ENCODE data around the gene SETD7.
"Not testable (repeated sequence)": the region's sequence is repeated elsewhere in the genome, so short reads cannot be mapped to it uniquely, and the experiment has no call there.

Gene SETD7

GRCh38 chr4:139506774-139507173 is 49.2 kb downstream of the SETD7 start:
- DNase-seq = no peak

- no peak for DNase-seq
Measured at GRCh38 chr4:139503622-139504166, 52.3 kb downstream of the SETD7 start.

GRCh38 chr4:139501927-139502899 is 53.8 kb downstream of the SETD7 start:
- no peak for DNase-seq

- no peak for DNase-seq
Measured at GRCh38 chr4:139501527-139501926, 54.5 kb downstream of the SETD7 start.

GRCh38 chr4:139501117-139501516 is 54.9 kb downstream of the SETD7 start:
- DNase-seq = no peak

GRCh38 chr4:139499186-139499585 is 56.8 kb downstream of the SETD7 start:
- no peak for DNase-seq

- DNase-seq = no peak
Measured at GRCh38 chr4:139493176-139493575, 62.8 kb downstream of the SETD7 start.

- DNase-seq = no peak
Measured at GRCh38 chr4:139492429-139492828, 63.6 kb downstream of the SETD7 start.

GRCh38 chr4:139489638-139490037 is 66.4 kb downstream of the SETD7 start:
- DNase-seq = no peak

- DNase-seq = no peak
Measured at GRCh38 chr4:139488442-139488841, 67.6 kb downstream of the SETD7 start.

- no peak for DNase-seq
Measured at GRCh38 chr4:139484783-139485311, 71.2 kb downstream of the SETD7 start.

GRCh38 chr4:139483000-139483399 is 73.0 kb downstream of the SETD7 start:
- no peak for DNase-seq

- no peak for DNase-seq
Measured at GRCh38 chr4:139481465-139481864, 74.6 kb downstream of the SETD7 start.

GRCh38 chr4:139476363-139476762 is 79.7 kb downstream of the SETD7 start:
- no peak for DNase-seq

- no peak for DNase-seq
Measured at GRCh38 chr4:139472852-139473251, 83.2 kb downstream of the SETD7 start.

- no peak for DNase-seq
Measured at GRCh38 chr4:139470997-139471665, 84.9 kb downstream of the SETD7 start.

GRCh38 chr4:139470295-139470694 is 85.7 kb downstream of the SETD7 start:
- DNase-seq = no peak

GRCh38 chr4:139469869-139470268 is 86.2 kb downstream of the SETD7 start:
- DNase-seq = no peak

GRCh38 chr4:139469216-139469615 is 86.8 kb downstream of the SETD7 start:
- no peak for DNase-seq

- not testable (repeated sequence) for DNase-seq
Measured at GRCh38 chr4:139468756-139469155, 87.3 kb downstream of the SETD7 start.

GRCh38 chr4:139465922-139466321 is 90.1 kb downstream of the SETD7 start:
- no peak for DNase-seq

GRCh38 chr4:139464512-139464911 is 91.5 kb downstream of the SETD7 start:
- DNase-seq = not testable (repeated sequence)

- no peak for DNase-seq
Measured at GRCh38 chr4:139461022-139461628, 94.9 kb downstream of the SETD7 start.
